TTC549 (cell line): ENCODE results near the gene CLSTN3.
A peak's percentile ranks its signal among the peaks of the same experiment; 100 is the strongest.

ENCODE experiments used
- FAIRE-seq: peaks from 2 replicates; lab custom pipeline; 2012; peaks lifted over from hg19 to GRCh38; lab: Jason Lieb, UNC

CLSTN3 gene

DNA sequence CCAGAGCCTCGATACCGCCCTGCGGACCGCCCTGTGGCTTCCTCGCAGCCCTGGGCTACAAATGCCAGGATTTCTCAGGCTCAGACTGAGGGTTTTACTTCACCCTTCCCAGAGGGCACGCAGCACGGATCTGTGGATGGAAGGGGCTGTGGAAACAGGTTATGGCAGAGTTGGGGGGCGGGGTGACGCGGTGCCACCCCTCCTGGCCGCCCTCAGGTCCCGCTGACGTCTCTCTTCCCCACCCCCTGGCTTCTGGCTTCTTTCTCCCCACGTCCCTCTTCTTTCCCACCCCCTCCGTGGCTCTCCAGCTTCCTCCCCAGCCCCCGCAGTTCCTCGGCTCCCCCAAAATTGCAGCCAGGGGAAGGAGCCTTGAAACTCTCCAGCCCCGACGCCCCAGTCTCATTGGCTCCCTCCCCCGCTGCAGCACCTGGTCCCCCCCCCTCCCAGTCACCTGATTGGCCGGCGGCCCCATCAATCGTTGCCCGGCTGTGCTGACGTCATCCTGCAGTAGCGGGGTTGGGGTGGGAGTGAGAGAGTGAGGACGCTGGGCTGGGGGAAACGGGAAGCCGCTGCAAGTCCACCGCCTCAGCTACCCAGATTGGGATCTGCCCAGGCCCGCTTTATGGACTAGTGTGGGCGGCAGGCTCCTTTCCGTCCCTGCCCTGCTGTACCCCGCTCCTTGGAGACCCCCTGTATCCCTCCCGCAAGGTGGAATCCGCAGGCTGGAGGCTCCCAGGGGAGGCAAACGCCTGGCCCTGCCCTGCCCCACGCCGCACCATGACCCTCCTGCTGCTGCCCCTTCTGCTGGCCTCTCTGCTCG is at the start of gene CLSTN3:
TSS of gene CLSTN3 (plus strand) at position 500 of the 820 bp plus-strand sequence. CDS start at position 778, 278 bp downstream.
- FAIRE-seq = no peak

- FAIRE-seq = no peak
These were observed 49.1 kb upstream of the CLSTN3 start for GRCh38 chr12:7081037-7081436.

DNA sequence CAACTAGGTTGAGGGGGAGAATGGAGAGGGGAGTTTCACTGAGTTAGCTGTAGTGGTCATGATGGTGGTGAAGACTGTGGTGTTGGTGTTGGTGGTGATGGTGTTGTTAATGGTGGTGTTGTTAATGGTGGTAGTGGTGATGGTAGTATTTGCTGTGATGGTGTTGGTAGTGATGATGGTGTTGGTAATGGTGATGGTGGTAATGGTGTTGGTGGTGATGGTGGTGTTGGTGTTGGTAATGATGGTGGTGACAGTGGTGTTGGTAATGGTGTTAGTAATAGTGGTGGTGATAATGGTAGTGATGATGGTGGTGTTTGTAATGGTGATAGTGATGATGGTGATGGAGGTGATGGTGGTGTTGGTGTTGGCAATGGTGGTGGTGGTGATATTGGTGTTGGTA is 47.0 kb upstream of the CLSTN3 start:
- no peak for FAIRE-seq

DNA sequence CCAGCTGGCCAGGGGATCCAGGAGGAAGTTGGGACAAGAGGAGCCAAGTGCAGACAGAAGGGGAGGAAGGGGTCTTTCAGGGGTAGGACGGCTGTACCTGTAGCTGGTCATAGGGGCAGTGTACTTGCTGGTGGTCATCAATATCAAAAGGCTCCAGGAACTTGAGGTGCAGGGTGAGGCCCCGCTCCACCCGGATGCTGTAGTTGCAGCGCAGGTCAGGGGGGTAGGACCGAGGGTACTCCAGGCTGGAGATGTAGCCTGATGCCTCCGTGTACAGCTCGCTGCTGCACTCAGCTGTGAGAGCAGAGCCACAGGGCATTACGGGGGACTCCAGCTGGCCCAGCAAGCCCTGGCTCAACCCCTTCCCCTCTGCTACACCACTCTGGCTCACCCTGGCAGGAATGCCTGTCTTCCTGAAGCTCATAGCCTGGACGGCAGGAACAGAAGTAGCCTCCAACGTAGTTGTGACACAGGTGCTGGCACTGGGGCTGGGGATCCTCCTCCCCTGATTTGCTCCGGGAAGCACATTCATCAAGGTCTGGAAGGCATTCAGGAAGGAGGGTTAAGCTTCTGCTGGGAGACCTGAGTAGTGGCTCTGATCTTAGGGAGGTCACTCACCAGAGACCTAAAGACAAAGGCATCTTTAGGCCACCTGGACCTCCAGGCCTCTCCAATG is 40.8 kb upstream of the CLSTN3 start:
- FAIRE-seq = no peak

GRCh38 chr12:7090222-7090998 is 39.8 kb upstream of the CLSTN3 start:
- no peak for FAIRE-seq

DNA sequence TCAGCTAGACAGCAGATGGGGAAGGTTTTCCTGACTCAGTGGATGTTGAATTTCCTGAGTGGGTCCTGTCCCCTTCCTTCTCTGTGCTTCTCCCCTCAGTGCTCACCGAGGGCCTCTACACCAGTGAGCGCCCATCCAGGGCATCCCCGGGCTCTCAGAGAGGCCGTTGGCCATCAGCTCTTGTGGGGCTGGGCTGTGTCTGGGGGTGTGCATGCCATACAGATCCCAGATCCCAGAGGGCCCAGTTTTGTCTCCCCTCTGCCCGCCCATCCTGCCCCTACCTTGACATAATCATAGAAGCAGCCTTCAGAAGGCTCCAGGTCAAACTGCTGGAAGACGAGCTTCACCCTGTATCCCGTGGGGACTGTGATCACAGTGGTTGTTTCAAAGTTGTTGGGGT is 39.0 kb upstream of the CLSTN3 start:
- no peak for FAIRE-seq

DNA sequence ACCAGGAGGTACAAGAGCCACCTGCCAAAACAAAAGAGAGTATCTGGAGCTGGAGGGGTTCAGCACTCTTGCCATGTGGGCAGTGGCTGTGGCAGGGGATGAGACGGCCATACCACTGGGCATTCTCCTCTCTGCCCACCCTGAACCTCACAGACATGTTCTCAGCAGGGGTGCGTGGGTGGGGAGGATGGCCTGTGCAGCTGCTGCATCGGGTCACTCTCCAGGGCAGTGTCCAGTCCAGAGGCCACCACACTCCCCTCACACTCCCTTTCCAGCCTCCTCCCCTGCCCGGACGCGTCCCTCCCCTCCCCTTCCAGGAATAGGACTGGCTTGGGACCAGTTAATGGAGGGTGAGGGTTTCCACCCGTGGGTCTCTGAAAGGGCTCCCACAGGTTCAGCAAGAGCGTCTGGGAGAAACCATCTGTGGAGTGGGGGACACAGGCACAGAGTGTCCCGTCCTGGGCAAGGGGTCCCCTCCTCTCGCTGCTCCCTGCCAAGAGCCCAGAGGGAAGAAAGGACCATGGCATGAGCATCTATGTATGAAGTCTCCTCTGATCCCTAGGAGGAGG is 38.4 kb upstream of the CLSTN3 start:
- no peak for FAIRE-seq

DNA sequence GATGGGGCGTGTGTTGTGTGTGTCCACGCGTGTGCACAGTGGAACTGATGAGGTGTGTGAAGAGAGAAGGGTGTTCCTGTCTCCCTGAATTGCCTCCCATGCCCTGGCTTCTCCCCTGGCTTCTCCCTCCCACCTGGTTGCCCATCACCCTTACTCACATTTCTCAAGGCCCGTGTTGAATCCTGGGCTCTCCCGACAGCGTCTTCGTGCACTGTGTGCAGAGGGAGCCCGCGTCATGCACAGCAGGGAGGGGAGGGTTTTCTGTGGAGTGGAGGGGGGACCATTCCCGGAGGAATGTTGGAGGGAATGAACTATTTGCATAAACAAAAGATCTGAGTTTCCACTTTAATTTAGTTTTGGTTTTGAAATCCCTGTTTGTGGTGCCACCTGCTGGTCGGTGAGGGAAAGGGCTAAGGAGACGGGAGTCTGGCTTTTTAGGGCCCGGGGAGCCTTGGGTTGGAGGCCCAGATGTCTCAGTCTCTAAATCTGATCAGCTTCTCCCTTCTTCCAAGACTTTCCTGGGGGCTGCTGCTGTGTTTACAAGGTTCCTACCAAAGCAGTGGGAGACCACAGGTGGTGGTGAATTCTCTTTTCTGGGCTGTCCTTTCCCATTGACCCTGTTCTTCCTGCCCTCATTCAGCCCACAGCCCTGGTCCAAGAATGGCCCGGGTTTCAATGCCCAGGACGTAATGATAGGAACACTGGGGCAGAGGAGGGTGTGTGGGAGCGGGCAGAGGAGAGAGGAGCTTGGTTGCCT is 37.8 kb upstream of the CLSTN3 start, which contains the start of gene C1R:
TSS of gene C1R (minus strand) at position 217 of the 757 bp plus-strand sequence. CDS start at position 160, 57 bp downstream.
- peak; percentile 11 for FAIRE-seq

DNA sequence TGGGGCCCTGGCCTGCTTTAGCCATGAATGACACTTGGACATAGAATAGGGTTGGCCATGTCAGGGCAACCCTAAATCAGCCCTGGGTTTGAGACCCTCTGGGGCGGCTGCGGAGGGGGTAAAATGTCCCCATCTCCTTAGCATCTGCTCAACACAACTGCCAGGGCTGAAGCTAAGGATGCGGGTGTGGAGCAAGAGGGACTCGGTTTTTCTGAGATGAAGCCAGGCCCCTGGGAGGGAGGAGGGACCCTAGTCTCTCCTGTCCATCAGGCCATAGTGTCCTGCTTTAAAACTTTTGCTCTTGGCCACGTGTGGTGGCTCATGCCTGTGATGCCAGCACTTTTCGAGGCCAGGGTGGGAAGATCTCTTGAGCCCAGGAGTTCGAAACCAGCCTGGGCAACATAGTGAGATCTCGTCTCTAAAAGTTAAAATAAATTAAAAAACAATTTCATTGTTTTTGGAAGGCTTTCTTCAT is 37.1 kb upstream of the CLSTN3 start:
- no peak for FAIRE-seq

GRCh38 chr12:7093486-7093885 is 36.7 kb upstream of the CLSTN3 start:
- FAIRE-seq = no peak

- FAIRE-seq = no peak
These were observed 36.3 kb upstream of the CLSTN3 start for GRCh38 chr12:7093892-7094291.

DNA sequence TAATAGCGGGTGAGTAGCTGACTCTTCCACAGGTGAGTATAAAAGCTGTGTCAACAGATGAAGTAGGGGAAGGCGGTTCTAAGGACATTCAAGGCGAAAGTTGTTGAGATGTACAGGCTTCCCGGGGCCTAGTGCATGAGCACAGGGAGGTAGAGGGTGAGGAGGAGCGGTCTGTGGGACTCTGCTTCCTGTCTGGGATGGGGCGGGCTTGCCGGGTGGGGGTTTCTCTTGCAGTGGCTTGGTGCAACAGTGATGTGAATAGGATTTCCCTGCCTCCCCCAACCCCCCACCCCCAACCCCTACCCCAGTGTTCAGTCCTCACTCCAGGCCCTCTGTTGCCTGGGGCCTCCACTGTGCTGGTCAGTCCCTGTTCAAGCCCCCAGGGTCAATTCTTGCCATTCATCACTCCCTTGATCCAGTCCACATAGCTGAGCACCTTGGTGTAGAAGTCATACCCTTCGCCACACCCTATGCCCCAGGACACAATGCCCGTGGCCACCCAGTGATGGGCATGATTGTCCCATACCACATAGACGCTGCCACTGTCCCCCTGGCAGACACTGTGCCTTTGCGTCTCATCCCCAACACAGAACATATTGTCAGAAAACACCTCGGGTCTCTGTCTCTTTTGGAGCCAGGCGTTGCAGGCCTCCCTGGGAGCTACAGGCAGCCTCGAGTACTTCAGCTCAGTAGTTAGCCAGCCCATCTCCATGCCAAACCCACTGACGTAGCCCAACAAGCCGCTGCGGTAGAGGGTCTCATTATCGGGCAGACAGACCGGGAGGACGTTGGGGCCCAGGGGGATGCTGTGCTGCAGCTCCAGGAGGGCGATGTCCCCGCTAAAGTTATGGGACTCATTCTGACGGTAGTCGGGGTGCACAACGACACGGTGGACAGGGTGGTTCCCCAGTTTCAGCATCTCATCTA is 33.9 kb upstream of the CLSTN3 start:
- no peak for FAIRE-seq

GRCh38 chr12:7096979-7097378 is 33.2 kb upstream of the CLSTN3 start:
- no peak for FAIRE-seq

DNA sequence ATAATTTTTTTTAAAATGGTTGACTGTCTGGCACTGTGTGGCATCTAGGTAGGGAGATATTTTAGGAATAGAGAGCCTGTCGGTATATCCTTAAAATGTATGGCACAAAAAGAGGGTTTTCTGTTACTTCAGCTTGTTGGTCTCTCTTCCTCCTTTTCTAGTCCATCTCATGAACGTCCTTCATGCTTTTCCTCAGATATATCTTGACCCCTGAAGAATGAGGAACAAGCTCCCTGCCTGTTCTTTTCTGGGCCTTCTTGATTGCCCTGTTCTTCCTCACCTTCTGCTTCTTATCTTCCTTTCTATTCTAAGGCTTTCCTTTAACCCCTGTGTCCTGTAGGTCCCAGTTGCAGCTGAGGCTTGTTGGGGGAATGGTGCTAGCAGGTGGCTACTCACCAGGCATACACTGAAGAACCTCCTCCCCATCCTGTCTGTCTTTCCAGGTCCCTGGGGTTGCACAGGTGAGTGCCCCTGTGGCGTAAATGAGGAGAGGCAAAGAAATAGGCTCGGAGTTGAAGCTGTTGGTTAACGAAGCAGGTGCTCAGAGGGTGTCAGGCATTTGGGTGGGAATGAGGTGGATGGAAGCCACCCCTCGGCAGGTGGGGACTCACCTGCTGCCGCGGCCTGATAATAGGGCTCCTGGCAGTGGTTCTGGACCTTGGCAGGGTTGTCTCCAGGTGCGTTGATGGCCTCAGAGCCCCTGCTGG is 30.7 kb upstream of the CLSTN3 start:
- FAIRE-seq = no peak

GRCh38 chr12:7100239-7100638 is 29.9 kb upstream of the CLSTN3 start:
- FAIRE-seq = no peak

DNA sequence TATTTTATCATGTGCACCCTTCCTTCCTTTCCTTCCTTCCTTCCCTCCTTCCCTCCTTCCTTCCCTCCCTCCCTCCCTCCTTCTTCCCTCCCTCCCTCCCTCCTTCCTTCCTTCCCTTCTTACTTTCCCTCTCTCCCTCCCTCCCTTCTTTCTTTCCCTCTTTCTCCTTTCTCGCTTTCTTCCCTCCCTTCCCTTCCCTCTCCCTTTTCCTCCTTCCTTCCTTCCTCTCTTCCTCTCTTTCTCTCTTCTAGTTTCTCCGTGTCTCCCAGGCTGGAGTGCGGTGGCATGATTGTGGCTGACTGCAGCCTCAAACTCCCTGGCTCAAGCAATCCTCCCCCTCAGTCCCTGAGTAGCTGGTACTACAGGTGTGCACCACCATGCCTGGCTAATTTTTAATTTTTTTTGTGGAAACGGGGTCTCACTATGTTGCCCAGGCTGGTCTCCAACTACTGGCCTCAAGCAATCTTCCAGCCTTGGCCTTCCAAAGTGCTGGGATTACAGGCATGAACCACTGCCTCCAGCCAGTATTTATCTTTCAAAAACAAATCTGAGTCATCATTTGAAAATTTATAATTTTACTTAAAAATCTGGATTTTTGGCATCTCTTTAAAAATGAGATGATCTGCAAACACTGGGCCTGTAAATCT is 29.0 kb upstream of the CLSTN3 start:
- FAIRE-seq = no peak

DNA sequence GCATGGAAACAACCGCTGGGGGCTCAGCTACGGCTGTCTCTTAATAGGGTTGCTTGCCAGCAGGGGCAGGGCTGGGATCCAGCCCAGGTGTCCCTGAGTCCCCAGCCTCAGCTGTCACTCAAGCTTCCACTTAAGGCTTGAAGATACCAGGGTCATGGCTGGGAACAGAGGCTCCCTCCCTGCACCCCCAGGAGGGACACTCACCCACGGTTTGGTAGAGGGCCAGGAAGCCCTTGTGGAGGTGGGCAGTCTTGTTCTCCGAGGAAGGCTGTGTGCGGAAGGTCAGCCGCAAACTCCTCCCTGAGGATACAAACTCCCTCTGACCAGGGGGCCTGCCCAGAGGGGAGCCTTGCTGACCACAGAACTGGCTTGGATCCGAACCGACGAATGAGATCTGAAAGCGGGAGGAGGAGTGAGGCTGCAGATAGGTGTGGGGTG is 28.5 kb upstream of the CLSTN3 start:
- FAIRE-seq = no peak

DNA sequence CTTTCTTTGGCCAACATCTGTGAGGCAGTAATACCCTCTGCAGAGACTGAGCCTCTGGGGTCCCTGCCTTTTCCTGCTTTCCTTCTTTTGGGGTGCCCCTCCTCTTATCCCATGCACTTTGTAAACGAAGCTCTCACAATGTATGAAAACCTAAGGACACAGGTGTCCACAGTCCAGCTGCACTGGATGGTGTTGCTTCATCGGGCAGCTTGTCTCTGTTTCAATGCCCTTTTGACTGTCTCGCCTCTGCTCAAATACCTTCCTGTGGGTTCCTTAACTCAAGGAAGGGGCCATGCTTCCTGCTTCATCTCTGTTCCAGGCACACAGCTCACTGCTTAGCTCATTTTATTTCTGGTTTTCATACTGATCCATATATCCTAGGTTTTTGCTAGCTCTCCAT is 27.6 kb upstream of the CLSTN3 start:
- no peak for FAIRE-seq
